SU-DHL-6 (cell line): ENCODE measurements around the gene LRP1-AS.

Experiments used
- H2AFZ ChIP-seq: fragments of 200-600 bp; sonication (generic); 2 replicates; pipeline ENCODE4 v1.6.1; 2014; ENCODE audit warnings: low read depth, mild to moderate bottlenecking, moderate library complexity, mixed read lengths, antibody characterized with exemption, low read length; ENCODE audit not compliant: severe bottlenecking
- H3F3A ChIP-seq: fragments of 200-600 bp; shearing (Covaris generic); 2 replicates; pipeline ENCODE4 v1.6.0; 2016; ENCODE audit warnings: antibody characterized with exemption, mild to moderate bottlenecking; ENCODE audit not compliant: insufficient read depth
- H3K27ac ChIP-seq: fragments of 200-600 bp; sonication (generic); 2 replicates; pipeline ENCODE4 v1.5.1; 2016; ENCODE audit warnings: low read depth, mild to moderate bottlenecking, low read length, moderate library complexity, mixed read lengths
- H3K27me3 ChIP-seq: fragments of 200-600 bp; sonication (generic), shearing (Covaris generic); 2 replicates; pipeline ENCODE4 v1.6.0; 2014; ENCODE audit warnings: mild to moderate bottlenecking, low read length
- H3K36me3 ChIP-seq: fragments of 200-600 bp; sonication (generic); 2 replicates; pipeline ENCODE4 v1.6.1; 2014; ENCODE audit warnings: mild to moderate bottlenecking, low read length, mixed read lengths
- H3K4me2 ChIP-seq: fragments of 300-600, 200-600 bp; shearing (Covaris generic), sonication (generic); 2 replicates; pipeline ENCODE4 v1.6.0; 2014; ENCODE audit warnings: low read length, low read depth, mild to moderate bottlenecking; ENCODE audit not compliant: poor library complexity, severe bottlenecking
- H3K4me3 ChIP-seq: fragments of 200-600 bp; sonication (generic); 2 replicates; pipeline ENCODE4 v1.5.1; 2014; ENCODE audit warnings: antibody characterized with exemption, low read length, mild to moderate bottlenecking, mixed read lengths; ENCODE audit not compliant: insufficient read depth, poor library complexity, severe bottlenecking
- H3K79me2 ChIP-seq: fragments of 200-600 bp; sonication (generic); 2 replicates; pipeline ENCODE4 v1.6.1; 2014; ENCODE audit warnings: mild to moderate bottlenecking, low read length, moderate library complexity; ENCODE audit not compliant: insufficient read depth
- H3K9ac ChIP-seq: fragments of 200-600 bp; sonication (generic); 2 replicates; pipeline ENCODE4 v1.7.0; 2014; ENCODE audit warnings: mild to moderate bottlenecking, low read length
- H3K9me2 ChIP-seq: fragments of 200-600 bp; sonication (generic); replicated peaks from 2 replicates; pipeline ENCODE4 v1.6.1; 2014; ENCODE audit warnings: low read length; ENCODE audit not compliant: insufficient read depth
- H3K9me3 ChIP-seq: fragments of 200-600 bp; sonication (generic); 2 replicates; pipeline ENCODE4 v1.6.1; 2014; ENCODE audit warnings: low read length, mixed read lengths; ENCODE audit not compliant: insufficient read depth
- H4K20me1 ChIP-seq: fragments of 200-600 bp; sonication (generic); 2 replicates; pipeline ENCODE4 v1.6.1; 2014; ENCODE audit warnings: low read depth, mild to moderate bottlenecking, antibody characterized with exemption, low read length, moderate library complexity, mixed read lengths
- CTCF ChIP-seq: fragments of 200-600 bp; sonication (generic); IDR thresholded peaks from one replicate; pipeline ENCODE4 v1.5.1; 2017; ENCODE audit warnings: antibody characterized with exemption, mild to moderate bottlenecking, low read length, moderate library complexity; ENCODE audit not compliant: insufficient read depth, poor library complexity, severe bottlenecking
- EZH2phosphoT487 ChIP-seq: fragments of 200-600 bp; sonication (generic), shearing (Covaris generic); conservative IDR thresholded peaks from 2 replicates; pipeline ENCODE4 v1.6.1; 2018; ENCODE audit warnings: mild to moderate bottlenecking, antibody characterized with exemption, low read length, moderate library complexity, mixed read lengths

Gene LRP1-AS

DNA sequence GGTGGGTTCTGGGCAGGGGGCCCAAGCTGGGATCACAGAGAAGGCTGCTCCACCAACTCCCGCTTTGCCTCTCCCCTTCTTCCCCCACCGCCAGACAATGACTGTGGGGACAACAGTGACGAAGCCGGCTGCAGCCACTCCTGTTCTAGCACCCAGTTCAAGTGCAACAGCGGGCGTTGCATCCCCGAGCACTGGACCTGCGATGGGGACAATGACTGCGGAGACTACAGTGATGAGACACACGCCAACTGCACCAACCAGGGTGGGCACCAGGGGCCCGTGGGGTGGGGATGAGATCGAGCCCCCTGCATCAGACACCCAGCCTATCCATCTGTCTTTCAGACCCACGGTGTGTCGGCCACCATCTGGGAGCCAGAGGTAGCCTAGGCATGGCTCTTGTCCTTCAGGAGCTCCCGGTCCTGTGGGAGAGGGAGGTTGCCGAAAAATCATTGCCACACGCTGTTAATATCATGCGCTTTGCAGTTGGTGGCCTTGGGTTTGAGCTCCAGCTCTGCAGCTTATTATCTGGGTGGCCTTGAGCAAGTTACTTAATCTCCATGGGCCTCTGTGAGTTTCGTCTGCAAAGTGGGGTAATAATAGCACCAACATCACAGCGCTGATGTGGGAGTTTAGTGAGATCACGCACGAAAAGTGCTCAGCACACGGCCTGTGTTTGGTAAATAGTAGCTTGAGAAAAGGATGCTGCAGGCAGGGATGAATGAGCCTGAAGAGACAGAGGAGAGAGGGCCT is 21.8 kb upstream of the LRP1-AS start:
- Histone ChIP-seq H3K27me3 (no peaks in the 10 kb centered on the region), H3K36me3 (no peaks in the 10 kb centered on the region), H3F3A (no peaks in the 10 kb centered on the region), H3K4me2 (no peak overlapping the region), H4K20me1 (no peaks in the 10 kb centered on the region), H3K9ac (no peak overlapping the region), H2AFZ (no peak overlapping the region), H3K79me2 (no peaks in the 10 kb centered on the region), H3K9me3 (no peaks in the 10 kb centered on the region), H3K27ac (no peak overlapping the region), H3K9me2 (no peaks in the 10 kb centered on the region), H3K4me3 (no peak overlapping the region)
- TF ChIP-seq CTCF (no peak), EZH2phosphoT487 (no peak)

DNA sequence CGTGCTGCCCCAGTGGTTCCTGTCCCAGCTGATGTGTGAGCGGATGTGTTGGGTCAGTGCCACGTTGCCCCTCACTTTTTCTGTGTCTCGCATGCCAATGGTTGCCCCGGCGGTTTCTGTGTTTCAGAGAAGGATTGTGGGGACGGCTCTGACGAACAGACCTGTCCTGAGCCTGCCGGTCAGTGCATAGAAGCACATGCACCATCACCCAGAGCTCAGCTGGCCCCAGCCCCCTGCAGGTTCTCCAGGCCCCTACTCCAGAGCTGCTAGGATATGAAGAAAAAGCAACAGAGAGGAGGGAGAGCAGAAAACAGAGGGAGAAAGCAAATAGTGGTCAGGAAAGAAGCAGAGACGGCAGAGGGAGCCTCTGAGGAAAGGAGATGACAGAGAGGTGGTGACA is 20.6 kb upstream of the LRP1-AS start:
- H3F3A ChIP-seq = no peaks in the 10 kb centered on the region
- no peaks in the 10 kb centered on the region for H3K9me3 ChIP-seq
- H3K9me2 ChIP-seq = no peaks in the 10 kb centered on the region
- H4K20me1 ChIP-seq = no peaks in the 10 kb centered on the region
- no peaks in the 10 kb centered on the region for H3K36me3 ChIP-seq
- TF ChIP-seq CTCF = no peak
- TF ChIP-seq EZH2phosphoT487 = no peak
- H3K4me2 ChIP-seq = no peak overlapping the region
- no peak overlapping the region for H3K27ac ChIP-seq
- no peak overlapping the region for H3K4me3 ChIP-seq
- H3K9ac ChIP-seq = no peak overlapping the region
- H3K79me2 ChIP-seq = no peaks in the 10 kb centered on the region
- no peak overlapping the region for H2AFZ ChIP-seq
- no peaks in the 10 kb centered on the region for H3K27me3 ChIP-seq

- Histone ChIP-seq H3K4me2 (no peak overlapping the region), H3K27ac (no peak overlapping the region), H3K36me3 (no peaks in the 10 kb centered on the region), H3K9ac (no peak overlapping the region), H4K20me1 (no peaks in the 10 kb centered on the region), H3K79me2 (no peaks in the 10 kb centered on the region), H2AFZ (no peak overlapping the region), H3K27me3 (no peaks in the 10 kb centered on the region), H3K4me3 (no peak overlapping the region), H3F3A (no peaks in the 10 kb centered on the region), H3K9me2 (no peaks in the 10 kb centered on the region), H3K9me3 (no peaks in the 10 kb centered on the region)
- TF ChIP-seq CTCF (no peak), EZH2phosphoT487 (no peak)
These were observed 19.6 kb upstream of the LRP1-AS start for GRCh38 chr12:57166971-57167371.
